A549 (cell line): ENCODE data around the gene CDC42SE2. TPM values are rescaled to one million over a fixed set of nuclear protein-coding genes. Genes with fewer than 3 reads are reported as not detected.

ENCODE experiments used
- ATAC-seq, 2 experiments: fragments of 200-7000 bp in 1 of 2; fragments of >200 bp in 1 of 2; cut with Nextera tagmentation in 1 of 2; cut with Tn5 transposase in 1 of 2; 3 replicates each; pipeline versions ENCODE4 v1.8.0 to v1.9.1; 2018 to 2020; ENCODE audit warnings: mild to moderate bottlenecking in 1 of 2, moderate library complexity in 1 of 2
- CTCF ChIA-PET: fragments of 300-600 bp; sonication (Branson Sonifier 250); formaldehyde crosslinking; extraction: SDS; loops from one replicate; lab custom pipeline; 2021; ENCODE audit warnings: antibody characterized with exemption, inconsistent platforms; lab: Yijun Ruan, JAX
- POLR2A ChIA-PET: fragments of 350-600 bp; formaldehyde crosslinking; extraction: SDS; loops from one replicate; lab custom pipeline; 2021; ENCODE audit warnings: antibody characterized with exemption, inconsistent platforms; lab: Yijun Ruan, JAX
- DNase-seq, 2 experiments: peaks; one replicate each; pipeline versions ENCODE4 v3.0.0 to v3.0.0-alpha.2; 2011 to 2016; ENCODE audit warnings: low read depth in 1 of 2, low spot score in 1 of 2
- FAIRE-seq: peaks from 2 replicates; lab custom pipeline; 2011; peaks lifted over from hg19 to GRCh38; lab: Jason Lieb, UNC
- H3K27ac ChIP-seq, 2 experiments: fragments of >200 bp; sonication (Bioruptor Twin); formaldehyde crosslinking; 3 replicates each; pipeline ENCODE4 v1.5.1; 2016 to 2017
- H3K4me1 ChIP-seq: fragments of >200 bp; sonication (Bioruptor Twin); formaldehyde crosslinking; 3 replicates; pipeline ENCODE4 v1.6.1; 2016
- H3K4me2 ChIP-seq: fragments of >200 bp; sonication (Bioruptor Twin); formaldehyde crosslinking; 3 replicates; pipeline ENCODE4 v1.6.1; 2016
- H3K4me3 ChIP-seq: fragments of >200 bp; sonication (Bioruptor Twin); formaldehyde crosslinking; 3 replicates; pipeline ENCODE4 v1.5.1; 2016
- H3K9me3 ChIP-seq: fragments of >200 bp; sonication (Bioruptor Twin); formaldehyde crosslinking; 3 replicates; pipeline ENCODE4 v1.6.1; 2016
- CBX2 ChIP-seq: fragments of 200-600 bp; sonication (generic); IDR thresholded peaks from 2 replicates; pipeline ENCODE4 v1.6.1; 2016; ENCODE audit warnings: low read depth, mild to moderate bottlenecking, borderline replicate concordance
- CEBPB ChIP-seq, 2 experiments: fragments of >200 bp in 1 of 2; sonication (Bioruptor Twin) in 1 of 2; formaldehyde crosslinking in 1 of 2; IDR thresholded peaks; 2 replicates each; pipeline ENCODE4 v1.6.1; 2012 to 2016
- CHD2 ChIP-seq: fragments of 150-350 bp; IDR thresholded peaks from 2 replicates; pipeline ENCODE4 v1.6.1; 2014; ENCODE audit warnings: low read length; ENCODE audit not compliant: partially characterized antibody
- E2F6 ChIP-seq: IDR thresholded peaks from 2 replicates; pipeline ENCODE4 v1.6.1; 2012; ENCODE audit warnings: low read depth, borderline replicate concordance
- EP300 ChIP-seq, 2 experiments: fragments of >200 bp; sonication (Bioruptor Twin); formaldehyde crosslinking; IDR thresholded peaks; 2 replicates in 1 of 2; 3 replicates in 1 of 2; pipeline ENCODE4 v1.6.1; 2016 to 2017
- ESRRA ChIP-seq: fragments of 150-350 bp; IDR thresholded peaks from 2 replicates; pipeline ENCODE4 v1.6.1; 2014; ENCODE audit warnings: mild to moderate bottlenecking, low read length, borderline replicate concordance
- FOSB ChIP-seq: fragments of 250-450 bp; sonication (Bioruptor Pico); IDR thresholded peaks from 2 replicates; pipeline ENCODE4 v1.5.0; 2020; ENCODE audit warnings: mild to moderate bottlenecking, moderate library complexity
- HES2 ChIP-seq: fragments of >200 bp; sonication (Bioruptor Twin); formaldehyde crosslinking; IDR thresholded peaks from 2 replicates; pipeline ENCODE4 v1.6.1; 2016
- JUN ChIP-seq, 2 experiments: fragments of >200 bp; sonication (Bioruptor Twin); formaldehyde crosslinking; IDR thresholded peaks; 2 replicates in 1 of 2; 3 replicates in 1 of 2; pipeline ENCODE4 v1.6.1; 2016 to 2017
- JUNB ChIP-seq: fragments of >200 bp; sonication (Bioruptor Twin); formaldehyde crosslinking; IDR thresholded peaks from 2 replicates; pipeline ENCODE4 v1.6.1; 2016
- KDM5A ChIP-seq: fragments of 200-600 bp; sonication (generic); IDR thresholded peaks from 2 replicates; pipeline ENCODE4 v1.6.1; 2016; ENCODE audit warnings: antibody characterized with exemption, mild to moderate bottlenecking
- MAFK ChIP-seq: fragments of 450-650 bp; IDR thresholded peaks from 2 replicates; pipeline ENCODE4 v1.6.1; 2014; ENCODE audit not compliant: partially characterized antibody
- MAZ ChIP-seq: fragments of 150-350 bp; IDR thresholded peaks from 2 replicates; pipeline ENCODE4 v1.6.1; 2014; ENCODE audit warnings: antibody characterized with exemption, low read depth, low read length, borderline replicate concordance
- NFE2L2 ChIP-seq: fragments of 150-350 bp; conservative IDR thresholded peaks from 2 replicates; pipeline ENCODE4 v1.6.1; 2014; ENCODE audit warnings: low read length
- NPAS2 ChIP-seq: fragments of 250-450 bp; sonication (Bioruptor Pico); IDR thresholded peaks from 2 replicates; pipeline ENCODE4 v1.8.0; 2022; ENCODE audit warnings: mild to moderate bottlenecking, moderate library complexity, borderline replicate concordance
- POLR2A ChIP-seq: IDR thresholded peaks from 2 replicates; pipeline ENCODE4 v1.6.1; 2012; ENCODE audit warnings: mild to moderate bottlenecking, low read length
- RAD21 ChIP-seq, 2 experiments: fragments of >200 bp in 1 of 2; sonication (Bioruptor Twin) in 1 of 2; formaldehyde crosslinking in 1 of 2; IDR thresholded peaks in 1 of 2; conservative IDR thresholded peaks in 1 of 2; 2 replicates in 1 of 2; 3 replicates in 1 of 2; pipeline ENCODE4 v1.6.1; 2012 to 2018; ENCODE audit warnings: inconsistent platforms in 1 of 2
- RARB ChIP-seq: fragments of 250-450 bp; sonication (Bioruptor Pico); IDR thresholded peaks from 2 replicates; pipeline ENCODE4 v1.8.0; 2021; ENCODE audit warnings: mild to moderate bottlenecking, moderate library complexity
- SMC3 ChIP-seq: fragments of >200 bp; sonication (Bioruptor Twin); formaldehyde crosslinking; IDR thresholded peaks from 3 replicates; pipeline ENCODE4 v1.6.1; 2018; ENCODE audit warnings: inconsistent platforms
- USF2 ChIP-seq: fragments of 450-650 bp; IDR thresholded peaks from 2 replicates; pipeline ENCODE4 v1.6.1; 2014; ENCODE audit warnings: antibody characterized with exemption
- ZNF302 ChIP-seq: fragments of 250-450 bp; sonication (Bioruptor Pico); IDR thresholded peaks from 2 replicates; pipeline ENCODE4 v1.9.0; 2021; ENCODE audit warnings: inconsistent platforms, mild to moderate bottlenecking, moderate library complexity
- WGBS: methylation state at CpG from one replicate; pipeline ENCODE4 v1.1.6; 2017; ENCODE audit errors: missing lambda C conversion rate; 5-methylcytosine and 5-hydroxymethylcytosine counted together
- polyA plus RNA-seq, 4 experiments: library from polyadenylated mRNA; depleted of rRNA in 3 of 4; stranded (reverse); fragments of >200 nt; fragmentation: RNase III in 1 of 4; extraction: RNeasy Plus Mini Kit Qiagen cat#74134 plus additional on column Dnase treatment in 1 of 4; gene quantifications; 2 replicates in 3 of 4; 3 replicates in 1 of 4; pipeline ENCODE4 v1.2.3, GENCODE V29; 2011 to 2017

Gene CDC42SE2
- polyA plus RNA-seq, 2 of the 4 experiments (the other 2 are of a cell fraction), result 25.8 to 66.4 TPM

GRCh38 chr5:131367219-131367860, 103.5 kb downstream of the CDC42SE2 start (continued):
- no peak for TF ChIP-seq E2F6
- no peak for TF ChIP-seq HES2
- no peak for TF ChIP-seq RARB (CRISPR knock-in tag)

GRCh38 chr5:131368866-131369265, 105.0 kb downstream of the CDC42SE2 start:
- TF ChIP-seq NPAS2 (CRISPR knock-in tag) (no peak), CEBPB (IDR thresholded peaks at IDR 0.05) (no peak), KDM5A (no peak), POLR2A (no peak), MAFK (no peak), EP300 (IDR thresholded peaks at IDR 0.05) (no peak), CBX2 (no peak)
- TF ChIP-seq, all 56 proteins: peak for 0
- WGBS, result 83% methylated on average over 4 of the region's 4 CpGs
- FAIRE-seq (no peak), DNase-seq (no peak), ATAC-seq (no peak)
- POLR2A ChIA-PET, result no interaction called here
- Histone ChIP-seq H3K4me3 (no peak overlapping the region), H3K9me3 (no peaks in the 10 kb centered on the region), H3K27ac (no peak overlapping the region), H3K4me1 (no peaks in the 10 kb centered on the region), H3K4me2 (no peak overlapping the region)
- CTCF ChIA-PET, result interaction anchor here (0.6 to 1.5 kb wide), 2 partner anchors 10 to 178 kb away, joined by 3 to 4 read pairs; no protein-coding TSS in a partner anchor

GRCh38 chr5:131369558-131369957, 105.7 kb downstream of the CDC42SE2 start:
- ChIA-PET CTCF (interaction anchor here (0.6 to 1.5 kb wide), 2 partner anchors 9 to 179 kb away, joined by 3 to 4 read pairs; no protein-coding TSS in a partner anchor), POLR2A (no interaction called here)
- FAIRE-seq, result peak; percentile 32
- no peak for ATAC-seq
- Histone ChIP-seq H3K27ac (no peak overlapping the region), H3K9me3 (no peaks in the 10 kb centered on the region)
- DNase-seq, result no peak
- TF ChIP-seq MAZ (no peak), RARB (CRISPR knock-in tag) (no peak), JUNB (no peak), SMC3 (no peak), HES2 (no peak), EP300 (IDR thresholded peaks at IDR 0.05) (no peak), ZNF302 (CRISPR knock-in tag) (no peak), RAD21 (conservative IDR thresholded peaks at IDR 0.05 in 1 of 2, IDR thresholded peaks at IDR 0.05 in 1 of 2) (no peak), JUN (IDR thresholded peaks at IDR 0.05) (no peak), CHD2 (no peak), ESRRA (no peak), USF2 (no peak), NFE2L2 (no peak), POLR2A (no peak), KDM5A (no peak)
- TF ChIP-seq, all 56 proteins: peak for 0
- Histone ChIP-seq H3K4me1 (no peaks in the 10 kb centered on the region), H3K4me3 (no peak overlapping the region), H3K4me2 (no peak overlapping the region)
- WGBS, result 82% methylated on average over 1 of the region's 1 CpG

- ChIA-PET CTCF (interaction anchor here (3.0 kb wide), 1 partner anchor 10 kb away, joined by 16 read pairs; no protein-coding TSS in a partner anchor), POLR2A (no interaction called here)
- no peak for FAIRE-seq
Observed at GRCh38 chr5:131371835-131372234, 108.0 kb downstream of the CDC42SE2 start.

More at GRCh38 chr5:131371835-131372234, 108.0 kb downstream of the CDC42SE2 start:
- 90% methylated on average over 2 of the region's 2 CpGs for WGBS
- TF ChIP-seq FOSB (no peak), E2F6 (no peak)
- no peaks in the 10 kb centered on the region for H3K4me1 ChIP-seq
- H3K9me3 ChIP-seq, result no peaks in the 10 kb centered on the region
- no peak overlapping the region for H3K4me3 ChIP-seq
- DNase-seq (no peak), ATAC-seq (no peak)
- H3K4me2 ChIP-seq, result no peak overlapping the region
- no peak overlapping the region for H3K27ac ChIP-seq
